ENCODE measurements around the gene C20orf204.

Gene C20orf204

DNA sequence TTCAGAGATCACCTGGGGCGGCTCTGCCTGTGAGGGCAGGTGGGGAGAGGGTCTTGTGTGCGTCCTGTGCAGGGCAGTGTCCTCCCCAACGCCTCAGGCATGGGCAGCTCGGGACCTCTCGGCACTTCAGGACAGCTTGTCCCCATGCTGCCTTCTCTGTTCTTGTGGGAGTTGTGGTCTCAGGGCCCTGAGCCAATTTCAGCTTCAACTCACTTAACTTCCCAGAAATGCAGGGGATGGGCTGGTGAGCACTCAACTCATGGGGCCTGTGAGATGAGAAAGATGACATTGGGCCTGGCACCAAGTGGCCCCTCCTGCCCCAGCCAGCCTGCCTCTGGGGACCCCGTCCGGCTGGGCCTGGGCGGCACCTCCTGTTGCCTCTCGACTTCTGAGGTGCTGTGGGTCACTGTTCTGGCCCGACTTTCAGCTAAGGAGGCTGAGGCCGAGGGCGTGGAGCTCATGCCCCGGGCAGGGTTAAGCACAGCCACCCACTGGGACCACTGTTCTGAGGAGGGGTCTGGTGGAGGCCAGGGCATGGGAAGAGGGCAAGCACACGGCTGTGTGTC, 36.6 kb downstream of the C20orf204 start:
- no peak for DNase-seq

DNA sequence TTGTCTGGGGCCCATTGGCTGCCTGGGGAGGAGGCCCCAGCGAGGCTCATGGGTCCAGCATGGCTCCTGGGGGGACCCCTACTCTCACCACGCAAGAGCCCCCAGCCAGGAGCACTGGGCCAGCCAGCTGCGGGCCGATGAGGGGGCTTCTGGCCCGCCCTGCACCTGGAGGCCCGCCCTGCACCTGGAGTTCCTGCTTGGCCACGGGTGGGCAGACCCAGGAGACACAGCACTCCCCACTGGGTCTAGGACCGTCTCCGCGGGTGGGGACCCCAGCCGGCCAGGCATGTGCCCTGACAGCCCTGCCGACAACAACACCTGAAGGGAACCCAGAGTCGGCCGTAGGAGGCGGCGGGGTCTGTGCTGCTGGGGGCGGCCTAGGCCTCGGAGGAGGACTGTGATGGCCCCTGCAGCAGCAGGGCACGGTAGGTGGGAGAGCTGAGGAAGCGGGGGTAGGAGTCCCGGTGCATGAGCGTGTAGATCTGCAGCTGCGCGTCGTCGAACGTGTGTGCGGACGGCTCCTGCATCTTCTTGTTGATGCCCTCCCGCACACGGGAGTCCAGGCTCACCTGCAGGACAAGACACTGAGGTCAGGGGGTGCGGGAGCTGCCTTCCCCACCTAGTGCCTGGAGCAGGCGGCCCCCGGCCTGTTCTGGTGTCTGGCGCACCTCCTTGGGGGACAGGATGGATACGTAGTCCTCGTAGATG, 37.6 kb downstream of the C20orf204 start:
- DNase-seq, result no peak

DNA sequence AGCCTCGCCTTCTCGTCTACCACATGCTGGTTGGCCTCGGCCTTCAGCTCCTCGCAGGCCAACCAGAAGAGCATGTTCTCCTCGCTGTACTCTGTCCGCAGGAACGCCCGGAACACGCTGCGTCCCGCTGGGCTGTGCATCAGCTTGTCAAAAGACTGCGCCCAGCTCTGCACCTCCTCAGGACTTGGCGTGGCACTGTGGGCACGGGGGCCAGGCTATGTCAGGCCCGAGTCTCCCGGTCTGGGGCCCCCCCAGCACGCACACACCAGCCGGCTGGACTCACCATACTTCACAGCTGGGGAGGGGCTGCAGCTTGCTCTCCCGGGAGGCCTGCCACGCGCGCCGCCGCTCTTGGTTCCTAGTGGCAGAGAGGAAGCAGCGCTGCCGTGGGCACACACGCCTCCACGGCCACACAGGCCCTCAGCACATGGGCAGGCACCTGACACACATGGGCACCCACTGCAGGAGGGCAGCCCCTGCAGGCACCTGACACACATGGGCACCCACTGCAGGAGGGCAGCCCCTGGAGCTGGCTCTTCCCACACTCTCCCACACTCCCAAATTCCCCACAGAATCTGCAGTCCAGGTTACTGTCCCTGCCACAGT, 38.3 kb downstream of the C20orf204 start:
- no peak for DNase-seq

DNA sequence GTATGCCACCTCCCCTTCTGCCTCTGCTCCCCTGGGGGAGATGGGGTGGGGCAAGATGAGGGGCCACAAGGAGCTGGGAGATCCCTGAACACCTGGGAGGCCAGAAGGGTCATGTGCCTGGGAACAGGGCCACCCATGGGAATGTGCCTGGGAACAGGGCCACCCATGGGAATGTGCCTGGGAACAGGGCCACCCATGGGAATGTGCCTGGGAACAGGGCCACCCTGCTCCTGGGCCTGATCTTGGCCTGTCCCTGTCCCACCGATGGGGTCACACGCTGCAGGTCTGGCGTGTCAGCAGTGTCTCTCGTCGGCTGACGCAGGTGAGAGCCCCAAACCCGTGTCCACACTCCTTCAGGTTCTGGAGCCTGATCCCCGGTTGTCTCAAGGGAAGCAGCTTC, 39.0 kb downstream of the C20orf204 start:
- DNase-seq, result no peak

DNA sequence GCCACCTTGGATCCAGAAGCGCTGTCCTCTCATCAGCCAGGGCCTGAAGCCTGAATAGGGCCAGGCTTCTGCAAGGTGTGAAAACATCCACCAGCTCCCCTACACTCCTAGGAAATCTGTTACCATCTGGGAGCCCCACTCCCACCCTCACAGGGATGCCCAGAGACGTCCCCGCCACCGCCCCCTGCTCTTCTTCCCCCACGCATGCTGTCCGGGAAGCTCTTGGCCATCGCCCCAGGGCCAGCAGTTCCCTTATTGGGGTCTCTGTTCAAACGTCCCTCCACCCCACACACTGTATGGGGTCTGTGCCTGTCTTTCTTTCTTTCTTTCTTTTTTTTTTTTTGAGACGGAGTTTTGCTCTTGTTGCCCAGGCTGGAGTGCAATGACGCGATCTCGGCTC, 39.6 kb downstream of the C20orf204 start:
- no peak for DNase-seq

DNA sequence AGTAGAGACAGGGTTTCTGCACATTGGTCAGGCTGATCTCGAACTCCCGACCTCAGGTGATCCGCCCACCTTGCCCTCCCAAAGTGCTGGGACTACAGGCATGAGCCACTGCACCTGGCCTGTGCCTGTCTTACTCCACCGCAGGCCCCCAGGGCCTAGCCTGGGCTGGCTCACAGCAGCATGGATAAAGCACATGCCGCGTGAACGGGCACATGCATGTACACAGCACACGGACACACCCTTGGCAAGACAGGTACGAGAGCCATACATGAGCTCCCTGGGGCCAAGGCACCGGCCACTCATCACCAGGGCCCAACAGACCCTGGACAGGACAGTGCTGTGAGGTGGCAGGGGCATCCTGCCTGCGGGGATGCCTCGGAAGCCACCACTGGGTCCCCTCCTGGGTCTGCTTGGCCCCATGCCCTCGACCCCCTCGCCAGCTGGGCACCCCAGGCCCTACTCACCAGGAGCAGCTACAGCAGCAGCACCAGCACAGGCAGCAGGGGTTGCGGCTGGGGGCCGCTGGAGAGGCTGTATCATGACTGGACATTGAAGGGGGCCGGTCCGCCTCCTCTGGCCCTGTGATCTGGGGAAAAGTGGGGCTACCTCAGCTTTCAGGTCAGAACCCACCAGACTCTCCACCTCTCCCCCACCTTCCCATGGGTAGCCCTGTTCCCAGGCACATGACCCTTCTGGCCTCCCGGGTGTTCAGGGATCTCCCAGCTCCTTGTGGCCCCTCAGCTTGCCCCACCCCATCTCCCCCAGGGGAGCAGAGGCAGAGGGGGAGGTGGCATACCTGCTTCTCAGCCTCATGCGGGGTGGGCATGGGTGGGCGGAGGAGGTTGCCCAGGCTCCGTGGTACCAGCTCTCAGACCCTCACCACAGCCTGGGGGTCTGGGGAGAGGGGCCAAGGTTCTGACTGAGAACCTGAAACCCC, 40.3 kb downstream of the C20orf204 start:
- DNase-seq, result no peak

DNA sequence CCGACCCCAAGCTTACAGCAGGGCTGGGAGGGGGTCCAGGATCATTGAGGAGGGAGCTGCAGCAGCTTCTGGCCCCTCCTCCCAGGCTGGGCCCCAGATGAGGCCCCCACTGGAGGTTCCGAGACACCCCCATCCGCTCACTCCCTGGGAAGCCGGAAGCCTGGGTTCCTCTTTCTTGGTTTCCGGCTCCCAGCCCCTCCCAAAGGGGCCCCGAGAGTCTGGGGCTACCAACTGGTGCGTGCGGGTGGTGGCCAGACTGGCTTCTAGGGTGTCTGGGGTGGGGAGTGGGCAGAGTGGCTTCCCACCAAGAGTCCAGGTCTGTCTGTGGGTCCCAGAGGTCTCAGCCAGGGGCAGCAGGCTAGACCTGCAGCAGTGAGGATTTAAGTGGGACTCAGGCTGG, 41.1 kb downstream of the C20orf204 start:
- DNase-seq, result no peak

DNA sequence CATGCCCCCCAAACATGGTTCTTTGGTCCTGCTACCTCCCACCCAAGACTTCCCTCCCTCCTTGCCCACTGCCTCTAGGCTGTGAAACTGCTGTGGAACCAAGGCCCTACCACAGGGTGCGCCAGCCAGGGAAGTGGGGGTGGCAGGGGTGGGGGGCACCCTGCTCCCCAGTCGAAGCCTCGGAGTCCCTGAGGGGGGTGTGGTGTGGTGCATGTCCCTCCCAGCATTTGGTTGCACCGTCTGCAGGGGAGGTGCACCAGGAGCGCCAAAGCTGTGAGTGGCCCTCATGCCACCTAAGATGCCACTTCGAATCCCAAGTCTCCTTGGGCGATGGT, 41.5 kb downstream of the C20orf204 start:
- no peak for DNase-seq

DNA sequence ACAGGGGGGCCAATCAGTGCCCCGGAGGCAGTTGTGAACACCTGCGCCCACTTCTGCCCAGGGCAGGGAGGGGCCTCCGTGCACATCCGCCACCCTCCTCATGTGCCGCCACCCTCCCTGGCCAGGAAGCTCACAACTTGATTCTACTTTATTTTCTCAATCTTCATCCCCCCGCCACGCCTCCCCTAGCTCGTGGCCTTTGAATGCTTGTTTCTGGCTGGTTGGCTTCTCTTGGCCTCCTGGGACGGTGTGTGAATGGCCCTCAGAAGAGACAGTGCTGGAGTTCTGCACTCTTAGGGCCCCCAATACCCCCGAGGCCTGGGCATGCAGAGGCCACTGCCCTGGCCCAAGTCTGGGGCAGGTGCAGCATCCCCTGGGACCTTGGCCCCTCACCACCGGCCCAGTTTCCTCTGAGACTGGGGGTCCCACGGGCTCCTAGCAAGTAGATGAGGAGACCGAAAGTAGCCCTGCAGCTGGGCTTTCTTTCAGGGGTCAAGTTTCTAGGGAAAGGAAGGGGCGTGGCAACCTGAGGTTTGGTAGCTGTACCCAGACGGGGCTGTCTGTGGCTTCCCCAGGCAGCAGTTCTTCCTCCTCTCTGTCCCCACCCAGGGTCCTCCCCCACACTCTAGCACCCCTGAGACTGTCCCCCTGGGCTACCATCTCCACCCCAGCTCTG, 42.0 kb downstream of the C20orf204 start:
- no peak for DNase-seq

DNA sequence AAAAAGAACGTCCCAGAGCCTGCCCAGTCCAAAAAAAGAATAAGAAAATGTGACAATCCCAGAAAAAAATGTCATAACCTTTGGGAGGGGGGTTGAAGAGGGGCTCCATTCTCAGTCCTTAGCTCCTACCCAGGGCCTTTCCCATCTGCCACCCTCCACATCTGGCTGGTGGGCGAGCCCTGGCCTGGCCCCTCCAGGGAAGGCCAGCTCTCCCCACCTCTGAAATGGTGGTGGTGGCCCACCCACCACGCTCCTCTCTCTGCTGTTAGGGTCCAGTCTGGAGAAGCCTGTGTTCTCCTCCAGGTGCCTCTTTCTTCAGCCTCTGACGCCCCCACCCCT, 42.9 kb downstream of the C20orf204 start:
- DNase-seq, result no peak

DNA sequence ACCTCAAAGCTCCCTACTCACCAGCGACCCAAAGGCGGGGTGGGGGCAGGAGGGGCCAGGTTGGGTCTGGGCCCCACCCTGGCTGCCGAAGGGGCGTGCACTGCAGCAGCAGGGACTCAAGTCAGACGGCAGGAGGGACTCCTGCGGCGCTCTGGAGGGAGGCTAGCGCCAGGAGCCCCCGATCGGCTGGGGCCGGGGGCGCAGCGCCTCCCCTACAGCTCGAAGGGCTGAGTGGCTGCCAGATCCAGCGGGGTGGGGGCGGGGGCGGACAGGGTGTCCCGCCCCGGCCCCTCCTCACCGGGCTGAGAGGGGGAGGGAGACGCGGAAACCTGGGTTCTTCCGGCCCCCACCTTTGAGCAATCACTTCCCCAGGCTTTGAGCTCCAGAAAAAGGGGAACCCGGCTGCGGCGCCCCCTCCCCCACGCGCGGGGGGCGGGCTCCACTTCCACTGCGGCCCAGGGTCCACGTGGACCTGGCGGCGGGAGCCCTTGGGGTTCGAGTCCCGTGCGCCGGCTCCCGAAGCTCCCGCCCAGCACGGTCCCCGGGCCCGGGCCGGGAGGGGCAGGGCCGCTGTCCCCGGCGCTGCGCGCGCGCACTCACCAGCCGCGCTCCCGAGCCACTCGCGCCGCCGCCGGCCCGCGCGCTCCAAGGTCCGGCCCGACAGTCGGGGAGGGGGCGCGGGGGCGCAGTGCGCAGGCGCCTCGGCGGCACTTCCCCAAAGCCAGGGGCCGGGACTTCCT, 43.5 kb downstream of the C20orf204 start, which contains the start of gene RGS19:
Gene RGS19, minus strand, starts transcription at position 246 of the 740 bp plus-strand sequence. CDS start 2,632 bp downstream, outside the sequence.
- DNase-seq, result no peak

DNA sequence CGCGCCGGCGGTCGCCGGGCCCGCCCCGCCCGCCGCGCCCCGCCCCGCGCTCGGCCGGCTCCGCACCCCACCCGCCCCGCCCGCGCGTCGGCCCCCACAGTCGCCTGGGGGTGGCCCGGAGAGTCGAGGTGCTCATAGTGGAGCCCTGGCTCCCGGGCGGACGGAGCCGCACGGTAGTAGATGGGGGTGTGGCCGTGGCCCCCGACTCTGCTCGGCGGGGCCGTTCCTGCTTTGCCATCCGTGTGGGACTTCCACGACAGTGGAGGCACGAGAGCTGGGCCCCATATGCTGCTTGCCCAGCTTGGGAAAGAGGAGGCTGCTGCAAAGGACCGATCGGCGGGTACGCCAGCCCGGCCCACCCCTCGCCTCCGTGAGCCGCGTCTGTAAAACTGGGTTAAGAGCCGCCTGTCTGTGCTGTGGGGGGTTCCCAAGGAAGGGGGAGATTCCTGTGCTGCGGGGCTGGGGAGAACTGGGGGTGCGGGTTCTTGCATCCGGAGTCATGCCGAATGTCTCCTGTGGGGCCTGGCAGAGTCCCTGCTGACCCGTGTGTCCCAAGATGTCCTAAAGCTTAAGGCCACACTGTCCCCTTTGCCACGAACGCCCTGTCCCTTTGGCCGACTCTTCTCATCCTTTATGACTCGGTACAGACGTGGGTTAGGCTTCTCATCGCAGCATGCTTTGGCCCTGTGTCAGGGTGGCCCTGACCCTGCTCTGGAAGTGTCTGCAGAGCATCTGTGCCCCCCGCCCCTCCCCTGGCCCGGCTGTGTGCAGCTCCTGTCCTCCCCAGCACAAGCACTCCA, 44.2 kb downstream of the C20orf204 start, which contains the start of gene OPRL1:
Gene OPRL1, plus strand, starts transcription at position 70 of the 800 bp plus-strand sequence. CDS start 12,639 bp downstream, outside the sequence.
- no peak for DNase-seq

DNA sequence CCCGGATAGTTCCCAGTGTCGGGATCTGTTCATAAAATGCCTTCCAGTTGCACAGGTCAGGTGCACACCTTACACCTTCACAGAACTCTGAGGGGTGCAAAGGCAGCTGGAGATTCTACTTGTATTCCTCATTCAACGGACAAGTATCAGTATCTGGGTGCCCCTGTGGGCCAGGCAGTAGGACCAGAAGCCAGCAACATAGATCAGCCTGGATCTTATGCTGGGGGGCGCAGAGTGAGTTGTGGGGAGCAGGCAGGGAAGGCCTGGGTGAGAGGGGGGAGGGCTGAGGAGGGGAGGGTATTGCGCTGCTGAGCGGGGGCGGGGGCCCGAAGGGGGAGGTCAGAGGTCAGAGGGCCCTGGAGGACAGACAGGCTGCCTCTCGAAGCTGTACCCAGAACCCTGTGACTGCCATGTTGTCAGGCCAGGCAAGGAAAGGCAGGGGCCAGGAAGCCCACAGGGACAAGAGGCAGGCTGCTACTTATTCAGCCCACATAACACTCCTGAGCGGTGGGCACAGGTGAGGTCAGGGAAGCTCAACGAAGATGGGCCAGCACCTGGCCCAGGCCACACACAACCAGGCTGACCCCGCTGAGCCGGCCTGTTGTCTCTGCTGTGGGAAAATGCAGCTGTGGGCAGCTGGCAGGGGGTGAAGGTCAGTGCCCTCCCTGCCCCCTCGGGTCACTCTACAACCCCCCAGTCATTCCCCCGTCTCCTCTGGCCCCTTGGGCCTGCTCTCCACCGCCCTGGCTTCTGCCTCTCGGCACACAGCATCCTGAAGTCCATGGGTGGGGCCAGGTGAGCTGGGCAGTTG, 45.0 kb downstream of the C20orf204 start:
- DNase-seq, result no peak

DNA sequence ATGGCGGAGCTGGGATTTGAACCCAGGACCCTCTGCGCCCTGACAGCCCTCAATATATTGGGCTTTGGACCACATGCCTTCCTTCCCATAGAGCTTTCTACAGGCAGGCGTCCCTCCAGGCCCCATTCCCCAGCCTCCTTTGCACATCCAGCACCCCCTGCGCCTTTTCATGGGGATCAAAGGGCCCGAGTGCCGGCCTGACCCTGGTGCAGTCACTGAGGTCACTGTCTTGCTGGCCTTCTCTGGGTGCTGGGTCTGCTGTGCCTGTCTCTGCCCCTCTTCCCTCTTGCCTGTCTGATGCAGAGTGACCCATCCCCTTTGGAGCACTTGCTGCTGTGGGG, 45.6 kb downstream of the C20orf204 start:
- no peak for DNase-seq

DNA sequence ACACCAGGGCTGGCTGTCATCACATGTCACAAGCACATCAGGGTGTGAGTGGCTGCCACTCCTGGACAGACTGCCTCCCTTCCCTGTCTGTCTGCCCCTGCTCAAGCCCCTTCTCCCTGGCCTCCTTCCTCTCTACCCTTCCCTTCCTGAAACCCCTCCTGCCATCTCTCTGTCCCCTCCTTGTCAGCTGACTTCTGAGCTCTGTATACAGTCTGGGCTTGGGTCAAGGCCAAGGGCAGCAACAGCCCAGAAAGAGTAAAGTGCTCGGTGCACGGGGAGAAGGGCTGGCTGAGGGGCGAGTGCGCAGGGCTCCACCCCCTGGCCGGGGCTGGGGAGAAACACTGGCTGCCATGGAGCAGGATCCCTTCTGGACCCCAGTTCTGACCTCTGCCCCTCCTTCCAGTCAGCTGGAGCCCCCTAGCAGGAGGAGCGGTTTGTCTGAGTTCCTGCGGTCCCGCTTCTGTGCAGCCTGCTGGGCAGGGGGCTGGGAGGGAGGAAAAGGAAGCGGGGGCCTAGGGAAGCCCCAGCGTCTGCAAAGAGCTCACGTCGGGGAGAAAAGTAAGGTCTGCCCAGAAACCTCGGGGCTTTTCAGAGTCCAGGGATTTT, 46.2 kb downstream of the C20orf204 start:
- no peak for DNase-seq

DNA sequence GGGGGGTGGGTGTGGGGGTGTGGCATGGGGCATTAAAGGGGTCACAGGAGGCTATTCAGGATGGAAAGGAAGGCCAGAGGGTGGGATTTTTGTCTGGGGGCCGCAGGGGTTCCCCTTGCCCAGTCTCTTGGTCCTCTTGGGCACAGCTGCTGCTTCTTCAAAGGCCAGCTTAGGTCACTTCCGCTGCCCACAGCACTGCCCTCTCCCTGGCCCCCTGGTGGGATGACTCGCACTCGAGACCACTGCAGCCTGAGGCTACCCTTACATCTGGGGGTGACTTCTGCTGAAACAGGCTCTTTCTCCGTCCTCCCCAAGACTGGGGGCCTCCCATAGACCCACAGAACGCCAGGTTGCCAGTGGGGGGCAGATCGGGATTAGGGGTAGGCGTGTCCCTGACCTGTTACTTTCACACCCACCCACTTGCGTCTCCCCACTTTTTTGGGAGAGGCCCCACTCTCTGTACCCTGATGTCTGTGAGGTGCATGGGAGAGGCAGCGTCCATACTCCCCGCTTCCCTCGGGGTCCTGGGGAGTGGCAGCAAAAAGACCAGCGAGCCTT, 46.9 kb downstream of the C20orf204 start:
- no peak for DNase-seq

DNA sequence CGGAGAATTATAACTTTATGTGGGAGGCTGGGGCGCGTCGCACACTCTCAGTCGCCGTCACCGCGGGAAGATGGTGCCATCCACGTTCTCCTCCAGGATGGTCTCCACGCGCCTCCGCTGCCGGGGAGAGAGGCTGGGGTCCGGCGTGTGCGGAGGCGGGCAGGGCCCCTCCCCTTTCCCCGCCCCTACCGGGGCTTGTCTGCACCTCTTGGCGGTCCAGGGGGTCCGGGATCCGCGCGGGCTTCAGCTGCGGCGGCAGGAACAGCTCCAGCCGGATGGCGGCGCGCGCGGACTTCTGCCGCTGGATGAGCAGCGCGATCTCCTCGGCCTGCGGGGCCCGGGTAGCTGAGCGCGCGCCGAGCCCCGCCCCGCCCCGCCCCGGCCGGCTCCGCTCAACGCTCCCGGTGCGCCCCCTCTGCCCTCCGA, 47.4 kb downstream of the C20orf204 start:
- peak; percentile 68 for DNase-seq

DNA sequence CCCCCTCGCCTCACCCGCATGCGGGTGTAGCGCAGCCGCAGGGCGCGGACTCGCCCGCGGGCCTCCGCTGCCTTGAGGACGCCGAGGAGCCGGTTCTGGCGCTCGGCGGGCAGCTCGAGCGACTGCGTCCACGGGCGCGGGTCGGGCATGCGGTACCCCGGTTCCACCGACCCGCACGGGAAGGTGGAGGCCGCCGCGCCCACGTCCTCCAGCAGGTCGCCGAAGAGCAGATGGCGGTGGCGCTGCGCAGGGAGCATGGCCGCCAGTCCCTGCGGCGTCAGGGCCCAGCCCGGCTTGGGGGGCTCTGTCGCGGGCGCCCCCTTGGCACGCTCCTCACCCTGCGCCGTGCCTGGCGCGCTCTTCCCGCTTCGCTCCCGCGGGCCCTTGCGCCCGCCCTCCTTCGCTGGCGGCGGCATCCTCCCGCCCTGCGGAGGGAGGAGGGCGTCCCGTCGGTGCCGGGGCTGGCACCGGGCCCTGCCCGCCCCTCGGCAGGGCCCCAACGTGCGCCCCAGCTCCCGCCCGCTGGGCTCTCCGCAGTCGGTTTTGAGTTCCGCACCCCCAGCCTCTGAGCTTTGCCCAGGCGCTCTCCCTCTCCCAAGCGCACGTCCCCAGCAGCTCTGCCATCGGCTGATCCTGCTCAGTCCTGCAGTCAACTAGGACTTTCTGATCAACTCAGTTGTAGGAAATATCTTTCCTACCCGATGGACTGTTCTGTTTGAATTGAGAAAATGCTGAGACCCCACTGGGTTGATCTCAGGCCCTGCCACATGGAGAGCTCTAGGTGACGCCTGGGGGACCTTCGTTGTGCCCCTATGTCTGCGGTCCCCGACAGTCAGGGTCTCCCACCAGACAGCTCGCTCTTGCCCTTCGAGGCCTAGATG, 48.1 kb downstream of the C20orf204 start, which contains the start of gene LKAAEAR1:
Gene LKAAEAR1, minus strand, starts transcription at position 595 of the 881 bp plus-strand sequence. Its CDS starts 179 bp downstream, at position 416.
- DNase-seq, result no peak

All from NCI-H2107 (cell line).